Activated naive CD4-positive, alpha-beta T cell treated with anti-CD3 and anti-CD28 coated beads, Interleukin-2, amount 50 U/mL, for 72 hours (primary cell): ENCODE data around the gene ZACN. TPM values are rescaled to one million over a fixed set of nuclear protein-coding genes. Genes with fewer than 3 reads are reported as not detected.
"Not testable (repeated sequence)": the region's sequence is repeated elsewhere in the genome, so short reads cannot be mapped to it uniquely, and the experiment has no call there.

Experiments used
- ATAC-seq, 2 donors: fragments of 150-1000 bp; cut with Tn5 transposase; 2 replicates each; pipeline ENCODE4 v1.10.0; 2021; ENCODE audit warnings: mild to moderate bottlenecking in 2 of 2, moderate library complexity in 2 of 2
- DNase-seq, 2 donors: peaks; one replicate each; pipeline ENCODE4 v3.0.0; 2021 to 2022; ENCODE audit warnings: low spot score in 2 of 2
- H3K27ac Mint-ChIP-seq, 2 donors: one replicate each; pipeline ENCODE4 v1.8.0; 2022; ENCODE audit warnings: mild to moderate bottlenecking in 2 of 2, mixed read lengths in 2 of 2
- H3K36me3 Mint-ChIP-seq, 2 donors: one replicate each; pipeline ENCODE4 v1.8.0; 2022; ENCODE audit warnings: mixed read lengths in 2 of 2
- H3K9me3 Mint-ChIP-seq, 2 donors: one replicate each; pipeline ENCODE4 v1.8.0; 2022; ENCODE audit warnings: mixed read lengths in 2 of 2
- total RNA-seq, 2 donors: library from RNA; stranded (reverse); gene quantifications; one replicate each; pipeline ENCODE4 v1.2.3, GENCODE V29; 2022

ZACN gene
- 10 to 100 TPM in 1 of 2 donors, 1 to 10 TPM in 1; 6.8 to 15.7 TPM for total RNA-seq

- DNase-seq (no peak), ATAC-seq (no peak)
- Mint-ChIP-seq H3K27ac (no peak within 1 kb of the TSS), H3K36me3 (peaks cover 8 to 17% of the 10 kb centered on the region in 2 donors), H3K9me3 (no peaks in the 10 kb centered on the region)
Observed at GRCh38 chr17:76078860-76079534, at the start of gene ZACN. ZACN (plus strand) TSS chr17:76079182; CDS start chr17:76079265, 83 bp downstream.

DNA sequence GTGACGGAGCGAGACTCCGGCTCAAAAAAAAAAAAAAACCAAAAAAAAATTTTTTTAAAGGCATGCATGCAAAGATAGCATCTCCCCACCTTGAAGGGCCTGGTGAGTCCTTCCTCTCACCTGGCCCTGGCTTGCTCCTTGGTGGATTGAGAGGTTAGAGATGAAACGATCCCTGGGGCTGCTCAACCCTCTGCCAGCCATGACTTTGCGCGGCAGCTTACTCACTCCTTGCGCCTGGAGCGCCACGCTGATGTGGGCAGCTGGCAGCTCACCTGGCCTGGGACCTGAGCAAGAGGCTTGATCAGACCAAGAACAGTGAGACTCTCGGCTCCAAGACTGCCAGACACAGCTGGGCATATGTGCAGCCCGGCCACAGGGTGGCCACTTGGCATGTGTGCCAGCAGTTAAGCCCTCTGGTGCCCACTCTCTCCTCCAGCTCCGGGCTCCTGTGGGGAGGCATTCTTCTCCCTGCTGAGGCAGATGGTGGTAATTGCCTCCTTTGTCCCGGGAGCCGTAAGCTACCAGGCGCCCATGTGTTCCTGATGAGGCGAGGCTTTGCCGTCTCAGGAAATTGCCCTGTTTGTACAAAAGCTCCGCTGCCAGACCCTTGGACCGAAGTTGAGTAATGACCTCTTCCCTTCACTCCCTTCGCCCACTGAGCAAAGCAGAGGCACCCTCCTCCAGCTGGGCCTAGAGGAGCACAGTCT, 46.8 kb upstream of the ZACN start:
- no peak for ATAC-seq

DNA sequence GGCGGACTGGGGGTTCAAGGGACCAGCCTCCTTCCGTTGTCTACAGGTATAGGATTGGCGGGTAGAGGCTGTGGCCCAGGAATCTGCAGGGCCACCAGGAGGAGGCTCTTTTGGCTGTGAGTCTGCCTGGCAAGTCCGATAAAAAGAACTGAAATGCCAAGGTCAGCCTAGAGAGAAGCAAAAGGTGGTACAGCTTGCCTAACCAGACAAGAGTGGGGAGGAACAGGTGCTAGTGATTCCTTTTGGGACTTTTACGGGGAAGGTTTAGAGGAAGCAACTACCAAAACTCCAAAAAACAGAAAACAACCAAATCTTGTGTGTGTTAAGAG, 46.2 kb upstream of the ZACN start:
- no peak for ATAC-seq
- Mint-ChIP-seq H3K9me3 (no peaks in the 10 kb centered on the region), H3K36me3 (no peaks in the 10 kb centered on the region), H3K27ac (no peak overlapping the region)
- no peak for DNase-seq

More for the DNA sequence above, 46.8 kb upstream of the ZACN start:
- no peaks in the 10 kb centered on the region for H3K36me3 Mint-ChIP-seq
- no peak overlapping the region for H3K27ac Mint-ChIP-seq
- no peak for DNase-seq
- no peaks in the 10 kb centered on the region for H3K9me3 Mint-ChIP-seq

GRCh38 chr17:76033139-76033538, 45.8 kb upstream of the ZACN start:
- no peaks in the 10 kb centered on the region for H3K36me3 Mint-ChIP-seq
- ATAC-seq, result no peak
- H3K27ac Mint-ChIP-seq, result no peak overlapping the region

DNA sequence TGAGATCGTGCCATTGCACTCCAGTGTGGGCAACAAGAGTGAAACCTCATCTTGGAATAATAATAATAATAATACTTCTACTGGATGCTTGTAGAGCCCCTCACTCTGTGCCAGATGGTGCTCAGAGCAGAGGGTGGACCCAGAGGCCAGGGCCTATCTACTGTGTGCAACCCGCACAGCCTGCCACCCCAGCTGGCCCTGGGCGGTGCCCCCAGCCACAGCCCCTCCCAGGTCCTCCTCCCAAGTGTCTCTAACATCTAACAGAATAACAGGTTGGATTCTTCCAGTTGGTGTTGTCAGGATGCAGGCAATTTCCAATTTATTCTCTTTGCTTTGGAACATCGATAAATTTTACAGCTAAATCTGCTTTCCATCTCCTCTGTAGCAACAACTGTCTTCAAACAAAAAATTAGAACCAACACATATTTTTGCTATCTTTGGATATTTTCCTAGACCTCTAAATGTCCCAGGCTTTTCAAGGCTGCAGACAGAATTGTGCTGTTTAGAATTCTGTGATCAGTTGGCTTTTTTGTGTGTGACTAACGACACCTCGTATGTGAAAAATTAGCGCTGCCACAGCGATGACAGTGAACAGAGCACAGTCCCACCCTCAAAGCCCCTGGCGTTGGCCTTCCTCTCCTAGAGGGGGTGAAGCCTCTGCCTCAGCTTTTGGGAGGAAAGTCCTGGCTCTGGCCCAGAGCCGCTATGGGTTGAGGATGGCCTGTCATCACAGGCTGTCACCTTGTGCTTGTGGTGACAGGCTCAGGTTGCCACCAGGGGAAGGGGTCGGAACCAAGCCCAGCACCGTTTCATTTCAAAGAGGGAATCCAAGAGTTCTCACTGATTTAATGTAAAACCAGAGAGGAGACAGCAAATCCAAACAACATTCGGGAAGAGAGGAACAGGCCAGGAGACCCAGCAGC, 44.3 kb upstream of the ZACN start:
- Mint-ChIP-seq H3K9me3 (no peaks in the 10 kb centered on the region), H3K27ac (peak overlapping the region; percentile 33 to 93), H3K36me3 (peaks cover 4 to 9% of the 10 kb centered on the region in 2 donors)
- DNase-seq, result no peak
- no peak for ATAC-seq

More at GRCh38 chr17:76033139-76033538, 45.8 kb upstream of the ZACN start:
- DNase-seq, result no peak
- H3K9me3 Mint-ChIP-seq, result no peaks in the 10 kb centered on the region

- Mint-ChIP-seq H3K36me3 (peaks cover 4 to 9% of the 10 kb centered on the region in 2 donors), H3K27ac (peak overlapping the region in 1 of 2 donors; percentile 42), H3K9me3 (no peaks in the 10 kb centered on the region)
- ATAC-seq (no peak), DNase-seq (no peak)
Observed at GRCh38 chr17:76036497-76037261, 42.3 kb upstream of the ZACN start.

DNA sequence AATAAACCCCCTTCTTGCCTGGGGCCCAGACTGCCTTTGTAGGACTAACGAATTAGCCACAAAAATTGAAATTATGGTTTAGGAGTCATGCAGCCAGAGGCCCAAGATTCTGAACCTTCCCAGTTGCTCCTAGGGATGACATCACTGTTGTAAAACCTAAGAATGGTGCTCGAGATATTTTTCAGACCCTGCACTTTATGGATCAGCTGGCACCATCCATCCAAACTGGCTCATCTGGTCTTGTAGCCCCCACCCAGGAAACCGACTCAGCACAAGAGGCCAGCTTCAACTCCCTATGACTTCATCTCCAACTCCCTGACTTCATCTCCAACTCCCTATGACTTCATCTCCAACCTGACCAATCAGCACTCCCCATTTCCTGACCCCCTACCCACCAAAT, 40.9 kb upstream of the ZACN start:
- DNase-seq, result no peak
- no peak for ATAC-seq
- peak overlapping the region; percentile 46 to 85 for H3K27ac Mint-ChIP-seq
- H3K36me3 Mint-ChIP-seq, result peaks cover 4 to 9% of the 10 kb centered on the region in 2 donors
- H3K9me3 Mint-ChIP-seq, result no peaks in the 10 kb centered on the region

- H3K27ac Mint-ChIP-seq, result peak overlapping the region; percentile 46 to 55
- peaks cover 12 to 17% of the 10 kb centered on the region in 2 donors for H3K36me3 Mint-ChIP-seq
- no peak for DNase-seq
Observed at GRCh38 chr17:76039121-76039520, 39.9 kb upstream of the ZACN start.

GRCh38 chr17:76040376-76040775, 38.6 kb upstream of the ZACN start:
- Mint-ChIP-seq H3K36me3 (peaks cover 17 to 28% of the 10 kb centered on the region in 2 donors), H3K9me3 (no peaks in the 10 kb centered on the region), H3K27ac (no peak overlapping the region)
- ATAC-seq (no peak), DNase-seq (no peak)

More at GRCh38 chr17:76039121-76039520, 39.9 kb upstream of the ZACN start:
- no peak for ATAC-seq
- no peaks in the 10 kb centered on the region for H3K9me3 Mint-ChIP-seq

DNA sequence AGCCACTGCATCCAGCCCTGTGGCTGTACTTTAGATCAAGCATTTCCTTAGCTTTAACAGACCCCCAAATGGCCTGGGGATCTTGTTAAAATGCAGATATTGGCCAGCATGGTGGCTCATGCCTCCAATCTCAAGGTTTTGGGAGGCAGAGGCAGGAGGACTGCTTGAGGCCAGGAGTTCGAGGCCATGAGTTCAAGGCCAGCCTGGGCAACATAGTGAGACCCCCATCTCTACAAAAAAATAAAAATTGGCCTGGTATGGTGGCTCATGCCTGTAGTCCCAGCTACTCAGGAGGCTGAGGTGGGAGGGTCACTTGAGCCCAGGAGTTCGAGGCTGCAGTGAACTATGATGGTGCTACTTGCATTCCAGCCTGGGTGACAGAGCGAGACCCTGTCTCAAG, 36.1 kb upstream of the ZACN start:
- not testable (repeated sequence) for DNase-seq, H3K9me3 Mint-ChIP-seq, ATAC-seq
- Mint-ChIP-seq H3K36me3 (peaks cover 18 to 35% of the 10 kb centered on the region in 2 donors), H3K27ac (peak overlapping the region; percentile 60 to 78)

DNA sequence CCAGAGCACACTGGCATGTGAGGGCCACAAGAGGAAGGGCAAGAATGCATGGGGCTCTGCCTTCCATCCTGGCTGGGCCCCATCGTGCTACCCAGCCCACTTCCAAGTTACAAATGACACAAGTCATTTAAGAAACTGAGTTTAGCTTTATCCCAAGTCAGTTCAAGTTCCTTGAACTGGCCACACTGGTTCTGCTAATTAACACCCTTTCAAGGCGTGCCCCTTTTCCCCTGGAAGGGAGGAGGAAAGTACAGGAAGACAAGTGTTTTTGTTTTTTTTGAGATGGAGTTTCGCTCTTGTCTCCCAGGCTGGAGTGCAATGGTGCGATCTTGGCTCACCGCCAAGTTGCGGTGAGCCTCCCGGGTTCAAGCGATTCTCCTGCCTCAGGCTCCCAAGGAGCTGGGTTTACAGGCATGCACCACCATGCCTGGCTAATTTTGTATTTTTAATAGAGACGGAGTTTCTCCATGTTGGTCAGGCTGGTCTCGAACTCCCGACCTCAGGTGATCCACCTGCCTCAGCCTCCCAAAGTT, 34.4 kb upstream of the ZACN start:
- ATAC-seq, DNase-seq, H3K9me3 Mint-ChIP-seq: not testable (repeated sequence)
- Mint-ChIP-seq H3K27ac (peak overlapping the region; percentile 78 to 79), H3K36me3 (peaks cover 28 to 43% of the 10 kb centered on the region in 2 donors)

- H3K27ac Mint-ChIP-seq, result no peak overlapping the region
- DNase-seq, result no peak
- ATAC-seq, result no peak
- no peaks in the 10 kb centered on the region for H3K9me3 Mint-ChIP-seq
- H3K36me3 Mint-ChIP-seq, result peaks cover 28 to 46% of the 10 kb centered on the region in 2 donors
Observed at GRCh38 chr17:76046064-76046463, 32.9 kb upstream of the ZACN start.

- DNase-seq (no peak), ATAC-seq (no peak)
- Mint-ChIP-seq H3K9me3 (no peaks in the 10 kb centered on the region), H3K27ac (peak overlapping the region; percentile 17 to 83), H3K36me3 (peaks cover 28 to 46% of the 10 kb centered on the region in 2 donors)
Observed at GRCh38 chr17:76048025-76048605, 30.9 kb upstream of the ZACN start.

DNA sequence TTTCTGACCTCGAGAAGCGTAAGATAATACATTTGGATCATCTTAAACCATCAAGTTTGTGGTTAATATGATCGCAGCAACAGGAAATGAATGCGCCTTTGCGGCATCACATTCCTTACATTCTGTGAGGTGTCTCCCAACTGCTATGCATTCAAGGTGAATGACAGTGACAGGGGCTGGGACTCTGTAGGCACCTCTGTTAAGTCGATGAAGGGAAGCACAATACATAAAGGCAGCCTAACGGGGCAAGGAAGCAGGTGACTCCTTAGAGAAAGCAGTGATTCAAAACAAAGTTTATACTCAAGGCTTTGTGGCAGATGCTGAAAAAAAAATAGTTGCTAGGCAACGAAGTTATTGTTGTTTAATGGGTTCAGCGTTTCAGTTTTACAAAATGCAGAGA, 30.3 kb upstream of the ZACN start:
- peak overlapping the region; percentile 65 to 94 for H3K27ac Mint-ChIP-seq
- H3K36me3 Mint-ChIP-seq, result peaks cover 29 to 48% of the 10 kb centered on the region in 2 donors
- DNase-seq (no peak), ATAC-seq (peak in 1 of 2 donors; percentile 71)
- no peaks in the 10 kb centered on the region for H3K9me3 Mint-ChIP-seq

DNA sequence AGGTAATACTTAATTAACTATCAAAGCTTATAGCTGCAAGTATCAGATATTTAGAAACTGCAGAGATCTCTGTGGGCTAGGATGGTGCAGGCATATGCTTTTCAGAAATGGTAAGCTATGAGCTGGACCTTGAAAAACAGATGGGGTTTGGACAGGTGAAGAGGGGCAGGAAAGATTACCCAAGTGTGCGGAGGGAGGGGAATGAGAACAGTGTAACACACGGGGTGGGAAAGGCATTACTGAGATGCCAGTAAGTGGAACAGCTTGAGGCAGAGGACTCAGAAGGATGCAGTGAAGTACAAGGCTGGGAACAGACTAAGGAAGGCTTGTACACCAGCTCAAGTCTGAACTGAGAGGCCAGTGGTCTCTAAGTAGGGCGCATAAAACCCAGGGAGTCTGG, 29.7 kb upstream of the ZACN start:
- Mint-ChIP-seq H3K9me3 (no peaks in the 10 kb centered on the region), H3K27ac (peak overlapping the region; percentile 65 to 94), H3K36me3 (peaks cover 23 to 48% of the 10 kb centered on the region in 2 donors)
- ATAC-seq (no peak), DNase-seq (no peak)
